H1 (cell line): ENCODE measurements around the gene GAPT. TPM values are rescaled to one million over a fixed set of nuclear protein-coding genes. Genes with fewer than 3 reads are reported as not detected.
A peak's percentile ranks its signal among the peaks of the same experiment; 100 is the strongest.

Experiments used
- CTCF ChIA-PET: fragments of 300-600 bp; sonication (Branson Sonifier 250); formaldehyde crosslinking; loops from one replicate; lab custom pipeline; 2021; ENCODE audit not compliant: partially characterized antibody; lab: Charles Lee
- POLR2A ChIA-PET: fragments of 300-600 bp; sonication (Branson Sonifier 250); formaldehyde crosslinking; loops from one replicate; lab custom pipeline; 2021; ENCODE audit warnings: inconsistent platforms; ENCODE audit not compliant: partially characterized antibody; lab: Charles Lee
- DNase-seq, 2 experiments: peaks; one replicate each; pipeline versions ENCODE4 v3.0.0 to v3.0.0-alpha.2; 2010 to 2022; ENCODE audit warnings: low spot score in 2 of 2, low read depth in 1 of 2, mixed read lengths in 1 of 2
- FAIRE-seq: peaks from 2 replicates; lab custom pipeline; 2011; peaks lifted over from hg19 to GRCh38; lab: Jason Lieb, UNC
- H2AFZ ChIP-seq: 2 replicates; pipeline ENCODE4 v1.8.1; 2012; ENCODE audit warnings: low read length, inconsistent platforms
- H2AK5ac ChIP-seq: 2 replicates; pipeline ENCODE4 v1.6.1; 2013; ENCODE audit warnings: low read depth, low read length
- H2BK120ac ChIP-seq: replicated peaks from 2 replicates; pipeline ENCODE3; 2013; ENCODE audit warnings: low read depth, low read length, inconsistent platforms
- H2BK12ac ChIP-seq: 2 replicates; pipeline ENCODE4 v1.6.1; 2013; ENCODE audit warnings: low read depth, low read length
- H2BK15ac ChIP-seq: 2 replicates; pipeline ENCODE4 v1.6.1; 2013; ENCODE audit warnings: low read length
- H2BK20ac ChIP-seq: 2 replicates; pipeline ENCODE4 v1.6.1; 2013; ENCODE audit warnings: low read length
- H2BK5ac ChIP-seq: 2 replicates; pipeline ENCODE4 v1.6.1; 2013; ENCODE audit warnings: low read depth, low read length
- H3K14ac ChIP-seq: 2 replicates; pipeline ENCODE4 v1.6.1; 2013; ENCODE audit warnings: inconsistent platforms; ENCODE audit not compliant: insufficient read length
- H3K18ac ChIP-seq: 2 replicates; pipeline ENCODE4 v1.6.1; 2013; ENCODE audit warnings: low read length; ENCODE audit errors: extremely low read depth
- H3K23ac ChIP-seq: 2 replicates; pipeline ENCODE4 v1.6.1; 2013; ENCODE audit warnings: inconsistent platforms; ENCODE audit not compliant: insufficient read length
- H3K23me2 ChIP-seq: 2 replicates; pipeline ENCODE4 v1.6.1; 2013; ENCODE audit warnings: low read depth, low read length
- H3K27ac ChIP-seq: 2 replicates; pipeline ENCODE4 v1.6.1; 2011; ENCODE audit warnings: low read depth, low read length, inconsistent platforms
- H3K27me3 ChIP-seq, 4 experiments: replicated peaks in 1 of 4; 1 replicate in 1 of 4; 2 replicates in 3 of 4; pipeline versions ENCODE4 v1.6.1 to v1.8.1; 2011 to 2013; ENCODE audit warnings: low read length in 3 of 4, mild to moderate bottlenecking in 3 of 4, inconsistent platforms in 2 of 4, mixed read lengths in 2 of 4, moderate library complexity in 1 of 4; ENCODE audit not compliant: control insufficient read depth in 3 of 4, insufficient read depth in 3 of 4; ENCODE audit errors: extremely low read depth in 1 of 4
- H3K36me3 ChIP-seq, 4 experiments: 2 replicates each; pipeline versions ENCODE4 v1.6.1 to v1.8.1; 2011 to 2013; ENCODE audit warnings: mild to moderate bottlenecking in 4 of 4, low read length in 3 of 4, moderate library complexity in 2 of 4, control low read depth in 1 of 4, inconsistent platforms in 1 of 4; ENCODE audit not compliant: insufficient read depth in 4 of 4, control insufficient read depth in 2 of 4
- H3K4ac ChIP-seq: replicated peaks from 2 replicates; pipeline ENCODE3; 2013; ENCODE audit warnings: low read length, low read depth, mixed read lengths, inconsistent platforms; ENCODE audit not compliant: insufficient read length
- H3K4me1 ChIP-seq, 4 experiments: replicated peaks in 1 of 4; 1 replicate in 1 of 4; 2 replicates in 3 of 4; pipeline versions ENCODE4 v1.6.1 to v1.8.1; 2011 to 2013; ENCODE audit warnings: low read length in 3 of 4, inconsistent platforms in 2 of 4, mixed read lengths in 1 of 4; ENCODE audit not compliant: insufficient read depth in 4 of 4, control insufficient read depth in 3 of 4
- H3K4me2 ChIP-seq, 2 experiments: 2 replicates each; pipeline versions ENCODE4 v1.6.1 to v1.8.1; 2011 to 2013; ENCODE audit warnings: low read depth in 2 of 2, low read length in 2 of 2, control low read depth in 1 of 2, inconsistent platforms in 1 of 2, mild to moderate bottlenecking in 1 of 2; ENCODE audit not compliant: insufficient read depth in 1 of 2
- H3K4me3 ChIP-seq, 4 experiments: fragments of 200-600, 300-600 bp in 1 of 4; sonication (generic), shearing (Covaris generic), sonication (Bioruptor Twin) in 1 of 4; 2 replicates each; pipeline versions ENCODE4 v1.5.1 to v1.8.1; 2011 to 2016; ENCODE audit warnings: low read length in 4 of 4, low read depth in 3 of 4, control low read depth in 2 of 4, inconsistent platforms in 2 of 4, mild to moderate bottlenecking in 2 of 4, mixed read lengths in 1 of 4, moderate library complexity in 1 of 4; ENCODE audit not compliant: insufficient read depth in 2 of 4; ENCODE audit errors: extremely low read depth in 1 of 4
- H3K56ac ChIP-seq: replicated peaks from 2 replicates; pipeline ENCODE3; 2013; ENCODE audit warnings: low read depth, mild to moderate bottlenecking, mixed read lengths, low read length, inconsistent platforms; ENCODE audit not compliant: insufficient read length
- H3K79me1 ChIP-seq: 2 replicates; pipeline ENCODE4 v1.6.1; 2013; ENCODE audit warnings: low read depth, low read length, control low read depth
- H3K79me2 ChIP-seq, 2 experiments: 2 replicates each; pipeline versions ENCODE4 v1.6.1 to v1.8.1; 2012 to 2013; ENCODE audit warnings: low read length in 2 of 2, mild to moderate bottlenecking in 2 of 2, inconsistent platforms in 1 of 2; ENCODE audit not compliant: insufficient read depth in 2 of 2, control insufficient read depth in 1 of 2
- H3K9ac ChIP-seq, 4 experiments: replicated peaks in 1 of 4; 1 replicate in 1 of 4; 2 replicates in 3 of 4; pipeline versions ENCODE4 v1.6.1 to v1.8.1; 2011 to 2013; ENCODE audit warnings: low read depth in 3 of 4, low read length in 3 of 4, control low read depth in 2 of 4, mild to moderate bottlenecking in 2 of 4, moderate library complexity in 2 of 4, inconsistent platforms in 1 of 4; ENCODE audit errors: extremely low read depth in 1 of 4
- H3K9me3 ChIP-seq, 2 experiments: 2 replicates each; pipeline versions ENCODE4 v1.6.1 to v1.8.1; 2012 to 2013; ENCODE audit warnings: mild to moderate bottlenecking in 2 of 2, moderate library complexity in 2 of 2, control low read depth in 1 of 2, inconsistent platforms in 1 of 2, low read depth in 1 of 2, low read length in 1 of 2, mixed read lengths in 1 of 2; ENCODE audit not compliant: insufficient read depth in 2 of 2
- H4K20me1 ChIP-seq, 2 experiments: replicated peaks in 1 of 2; 2 replicates each; pipeline versions ENCODE3 to v1.8.1; 2011 to 2013; ENCODE audit warnings: inconsistent platforms in 2 of 2, low read length in 2 of 2, mild to moderate bottlenecking in 1 of 2; ENCODE audit not compliant: insufficient read depth in 2 of 2, control insufficient read depth in 1 of 2
- H4K5ac ChIP-seq: 2 replicates; pipeline ENCODE4 v1.6.1; 2013; ENCODE audit warnings: low read length, low read depth, mixed read lengths, inconsistent platforms; ENCODE audit not compliant: insufficient read length
- H4K8ac ChIP-seq: 2 replicates; pipeline ENCODE4 v1.8.0; 2013; ENCODE audit warnings: mild to moderate bottlenecking, moderate library complexity, low read length, inconsistent platforms; ENCODE audit not compliant: insufficient read depth; ENCODE audit errors: extremely low read depth
- H4K91ac ChIP-seq: replicated peaks from 2 replicates; pipeline ENCODE3; 2013; ENCODE audit warnings: low read length, mixed read lengths, inconsistent platforms; ENCODE audit not compliant: insufficient read length
- CBX8 ChIP-seq: fragments of 300-800, 300-1000 bp; sonication (generic); IDR thresholded peaks from 2 replicates; pipeline ENCODE4 v1.7.1; 2016; ENCODE audit warnings: low read depth, low read length, borderline replicate concordance
- CTCF ChIP-seq, 3 experiments: IDR thresholded peaks; 1 replicate in 2 of 3; 2 replicates in 1 of 3; pipeline versions ENCODE4 v1.5.1 to v1.6.1; 2011; ENCODE audit warnings: low read length in 3 of 3, mild to moderate bottlenecking in 3 of 3, inconsistent platforms in 2 of 3, low read depth in 1 of 3, moderate library complexity in 1 of 3; ENCODE audit not compliant: insufficient read depth in 1 of 3; ENCODE audit errors: control extremely low read depth in 1 of 3
- KDM1A ChIP-seq: fragments of 200-600, 300-600 bp; sonication (generic); IDR thresholded peaks from 2 replicates; pipeline ENCODE4 v1.7.1; 2016; ENCODE audit warnings: mild to moderate bottlenecking, low read length, borderline replicate concordance
- NANOG ChIP-seq: IDR thresholded peaks from 2 replicates; pipeline ENCODE4 v1.6.1; 2011; ENCODE audit warnings: low read length, low read depth, mild to moderate bottlenecking, inconsistent platforms; ENCODE audit not compliant: insufficient read depth, poor library complexity, severe bottlenecking
- RBBP5 ChIP-seq: IDR thresholded peaks from 2 replicates; pipeline ENCODE4 v1.7.1; 2012; ENCODE audit warnings: low read depth, mild to moderate bottlenecking, inconsistent platforms, low read length, moderate library complexity, borderline replicate concordance
- SIN3A ChIP-seq, 2 experiments: IDR thresholded peaks in 1 of 2; conservative IDR thresholded peaks in 1 of 2; 2 replicates each; pipeline ENCODE4 v1.6.1; 2011 to 2012; ENCODE audit warnings: low read length in 2 of 2, improper control_type of control experiment in 1 of 2, low read depth in 1 of 2, mild to moderate bottlenecking in 1 of 2
- SIRT6 ChIP-seq: IDR thresholded peaks from one replicate; pipeline ENCODE4 v1.7.1; 2012; ENCODE audit warnings: low read length, inconsistent platforms
- SUZ12 ChIP-seq: fragments of 200-600 bp; sonication (generic); IDR thresholded peaks from 2 replicates; pipeline ENCODE4 v1.6.1; 2012; ENCODE audit warnings: mild to moderate bottlenecking, inconsistent platforms, low read length, moderate library complexity, mixed read lengths
- TAF1 ChIP-seq: IDR thresholded peaks from 2 replicates; pipeline ENCODE4 v1.6.1; 2011; ENCODE audit warnings: mild to moderate bottlenecking, low read depth, low read length
- TEAD4 ChIP-seq: IDR thresholded peaks from 2 replicates; pipeline ENCODE4 v1.6.1; 2012; ENCODE audit warnings: low read depth, low read length, inconsistent platforms, mixed read lengths
- YY1 ChIP-seq: IDR thresholded peaks from 2 replicates; pipeline ENCODE4 v1.6.1; 2011; ENCODE audit warnings: low read depth, mild to moderate bottlenecking, low read length
- WGBS, 2 experiments: shearing (Covaris generic) in 1 of 2; methylation state at CpG; one replicate each; pipeline versions ENCODE4 v1.1.6 to v1.1.7; 2013 to 2015; ENCODE audit warnings: low lambda C conversion rate in 2 of 2, mixed read lengths in 2 of 2, inconsistent platforms in 1 of 2, low coverage in 1 of 2, missing lambda C conversion rate in 1 of 2; ENCODE audit not compliant: insufficient replicate concordance in 2 of 2, insufficient coverage in 1 of 2, insufficient read length in 1 of 2; ENCODE audit errors: extremely low coverage in 1 of 2, missing lambda C conversion rate in 1 of 2; 5-methylcytosine and 5-hydroxymethylcytosine counted together
- polyA plus RNA-seq, 7 experiments: library from polyadenylated mRNA; depleted of rRNA in 3 of 7; stranded (reverse) in 5 of 7; unstranded in 2 of 7; fragments of >200 nt in 5 of 7; fragments of 200-250 nt in 2 of 7; gene quantifications; 1 replicate in 5 of 7; 2 replicates in 1 of 7; 4 replicates in 1 of 7; pipeline versions ENCODE4 v1.2.1 to v1.2.3, GENCODE V29; 2011 to 2013; ENCODE audit warnings: missing spikeins in 2 of 7, mixed read lengths in 2 of 7
- total RNA-seq: library from RNA; stranded (reverse); fragmentation: NEBNext Ultra II Directional; extraction: Animal tissue kit (Norgen Biotek cat#: 25700); gene quantifications from 2 replicates; pipeline ENCODE4 v1.2.1, GENCODE V29; 2021

Gene GAPT
- total and polyA plus RNA-seq, 2 of the 8 experiments (the other 6 are each of a cell fraction or from before 2014, with no cell fraction given): not detected

GRCh38 chr5:58499941-58500340, 8.7 kb downstream of the GAPT start:
- H3K36me3 ChIP-seq: no peaks in the 10 kb centered on the region
- H3K9me3 ChIP-seq: no peaks in the 10 kb centered on the region
- H3K79me2 ChIP-seq: no peaks in the 10 kb centered on the region
- no peak overlapping the region for H3K14ac ChIP-seq
- H4K20me1 ChIP-seq: no peaks in the 10 kb centered on the region
- no peak overlapping the region for H3K4me2 ChIP-seq
- no peaks in the 10 kb centered on the region for H3K23me2 ChIP-seq
- H2BK5ac ChIP-seq: no peak overlapping the region
- H2BK120ac ChIP-seq: no peak overlapping the region
- H4K91ac ChIP-seq: no peak overlapping the region
- no peak overlapping the region for H3K56ac ChIP-seq
- CTCF ChIA-PET: interaction anchor here (1.1 to 10.1 kb wide), 10 partner anchors 8 to 375 kb away, joined by 3 to 201 read pairs (median 6); no protein-coding TSS in a partner anchor
- H3K4me3 ChIP-seq: no peak overlapping the region
- no peak overlapping the region for H4K8ac ChIP-seq
- H4K5ac ChIP-seq: no peak overlapping the region
- H3K9ac ChIP-seq: no peak overlapping the region
- H2BK20ac ChIP-seq: no peak overlapping the region
- DNase-seq: no peak
- H2AK5ac ChIP-seq: no peak overlapping the region
- peak overlapping the region; percentile 82; the same call in 1 of the 2 replicates for H2AFZ ChIP-seq
- H3K23ac ChIP-seq: no peak overlapping the region
- H3K18ac ChIP-seq: no peak overlapping the region
- H2BK12ac ChIP-seq: no peak overlapping the region; the same call in 1 of the 2 replicates
- H2BK15ac ChIP-seq: no peak overlapping the region
- H3K27ac ChIP-seq: no peak overlapping the region
- 72% methylated on average over 2 of the region's 2 CpGs; no CpG with 5 or more reads in 1 of the 2 experiments for WGBS, 2 experiments
- H3K79me1 ChIP-seq: no peaks in the 10 kb centered on the region
- POLR2A ChIA-PET: interaction anchor here (0.5 kb wide), 1 partner anchor 41 kb away, joined by 3 read pairs; no protein-coding TSS in a partner anchor
- H3K4me1 ChIP-seq: no peaks in the 10 kb centered on the region
- H3K4ac ChIP-seq: no peak overlapping the region
- peaks cover 0 to 1% (median 0%) of the 10 kb centered on the region in 4 experiments; a peak in 1 of 7 replicates for H3K27me3 ChIP-seq
- no peak for FAIRE-seq
- TF ChIP-seq SUZ12 (no peak), CTCF (IDR thresholded peaks at IDR 0.05; ENCODE audit: control extremely low read depth in 1 of 3, insufficient read depth in 1 of 3, low read depth in 1 of 3, low read length in 3 of 3) (no peak), TEAD4 (no peak), KDM1A (no peak), YY1 (no peak), SIN3A (conservative IDR thresholded peaks at IDR 0.05 in 1 of 2, IDR thresholded peaks at IDR 0.05 in 1 of 2; ENCODE audit: low read depth in 1 of 2, low read length in 2 of 2) (no peak), RBBP5 (no peak), NANOG (no peak), TAF1 (no peak), CBX8 (no peak), SIRT6 (no peak)
